ENCODE measurements around the gene LHX3.

LHX3 gene

DNA sequence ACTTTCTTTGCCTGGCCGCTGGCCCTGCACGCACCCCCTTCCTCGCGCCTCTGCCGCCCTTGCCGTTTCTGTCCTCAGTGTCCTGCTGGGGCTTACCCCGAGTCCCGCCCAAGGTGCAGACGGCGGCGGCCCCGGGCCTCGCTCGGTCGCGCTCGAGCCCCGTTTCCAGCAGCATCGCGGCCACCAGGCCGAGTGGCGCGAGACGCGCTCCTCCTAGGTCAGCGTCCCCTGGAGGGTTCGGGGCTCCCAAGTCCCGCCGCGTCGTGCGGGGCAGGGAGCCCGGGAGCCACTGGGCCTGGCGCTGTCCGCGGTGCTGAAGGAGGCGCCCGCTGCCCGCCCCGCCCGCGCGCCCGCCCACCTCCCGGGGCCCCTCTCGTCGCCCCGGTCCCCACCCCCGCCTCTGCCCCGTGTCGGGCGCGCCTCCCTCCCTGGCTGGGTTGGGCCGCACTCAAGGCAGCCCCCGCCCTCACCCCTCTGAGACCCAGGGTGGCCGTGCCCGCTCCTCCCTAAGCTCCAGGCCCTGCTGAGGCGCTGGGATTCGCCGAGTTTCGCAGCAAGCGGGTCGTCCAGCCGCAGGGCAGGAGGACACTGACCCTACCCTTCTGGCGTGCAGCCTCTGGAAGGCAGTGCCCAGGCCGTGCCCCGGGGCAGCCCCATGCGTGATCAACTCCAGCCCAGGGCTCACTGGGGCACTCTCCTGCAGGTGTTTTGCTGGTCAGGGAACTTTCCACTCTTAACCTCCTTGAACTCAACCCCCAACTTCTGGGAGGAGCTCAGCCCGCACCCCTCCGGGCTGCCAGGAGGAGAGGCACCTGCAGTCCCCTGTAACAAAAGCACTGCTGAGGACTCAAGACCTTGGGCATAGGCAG is at the start of gene LHX3:
Gene LHX3 (minus strand): TSS at position 291 of the 869 bp plus-strand sequence. CDS start 116 bp downstream, at position 175.
- no peak for FAIRE-seq

DNA sequence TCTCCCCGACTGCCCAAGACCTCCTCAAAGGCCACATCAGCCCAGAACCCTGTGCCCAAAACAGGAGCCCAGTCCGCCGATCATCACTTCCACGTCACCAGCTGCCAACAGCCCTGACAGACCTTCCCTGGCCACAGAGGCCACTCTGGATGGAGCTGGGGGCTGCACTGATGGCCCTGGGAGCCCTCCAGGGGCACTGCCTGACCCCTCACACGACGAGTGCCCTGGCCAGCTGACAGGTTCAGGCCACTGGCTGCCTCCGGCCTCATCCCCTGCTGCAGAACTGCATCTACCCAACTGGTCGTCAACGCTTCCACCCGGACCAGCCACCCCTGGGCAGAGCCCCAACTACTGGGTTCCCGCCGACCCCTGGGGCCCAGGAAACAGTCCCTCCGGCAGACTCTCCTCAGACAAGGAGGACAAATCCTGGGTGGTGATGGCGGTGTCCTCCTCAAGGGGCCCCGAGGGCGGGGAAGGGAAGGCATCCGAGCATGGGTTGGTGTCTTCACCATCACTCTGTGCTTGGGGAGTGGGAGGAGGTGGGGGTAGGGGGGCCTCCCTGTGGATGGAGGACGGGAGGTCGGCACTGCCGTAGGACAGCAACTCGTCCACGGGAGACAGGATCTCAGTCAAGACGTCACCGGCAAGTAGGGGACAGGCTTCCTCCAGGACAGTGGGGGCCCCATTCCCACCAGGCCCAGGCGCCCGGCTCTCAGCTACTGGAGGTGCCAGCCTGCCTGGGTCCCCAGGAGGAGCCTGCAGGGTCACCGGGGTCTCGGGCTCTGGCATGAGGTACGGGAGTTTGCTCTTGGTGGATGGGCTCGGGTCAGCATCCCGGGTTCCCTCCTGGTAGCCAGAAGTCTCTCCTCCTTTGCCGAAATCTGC is 48.6 kb upstream of the LHX3 start:
- FAIRE-seq: no peak

DNA sequence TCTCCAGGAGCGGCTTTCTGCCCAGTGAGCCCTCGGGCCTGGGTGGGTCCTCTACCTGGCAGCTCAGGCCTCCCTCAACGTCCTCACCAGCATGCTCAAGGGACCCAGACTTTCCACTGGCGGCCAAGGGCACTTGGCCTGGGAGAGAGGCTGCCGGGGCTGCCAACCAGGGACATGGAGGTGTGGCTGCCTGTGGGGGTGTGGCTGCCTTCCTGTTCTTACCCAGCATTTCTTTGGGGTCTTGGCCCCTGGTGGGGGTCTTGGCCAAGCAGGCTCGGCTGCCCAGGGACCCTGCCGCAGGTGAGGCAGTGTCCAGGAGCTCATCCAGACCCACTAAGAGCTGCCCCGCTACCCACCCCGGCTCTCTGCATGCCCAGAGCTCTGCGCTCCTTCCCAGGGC is 47.9 kb upstream of the LHX3 start:
- no peak for FAIRE-seq

DNA sequence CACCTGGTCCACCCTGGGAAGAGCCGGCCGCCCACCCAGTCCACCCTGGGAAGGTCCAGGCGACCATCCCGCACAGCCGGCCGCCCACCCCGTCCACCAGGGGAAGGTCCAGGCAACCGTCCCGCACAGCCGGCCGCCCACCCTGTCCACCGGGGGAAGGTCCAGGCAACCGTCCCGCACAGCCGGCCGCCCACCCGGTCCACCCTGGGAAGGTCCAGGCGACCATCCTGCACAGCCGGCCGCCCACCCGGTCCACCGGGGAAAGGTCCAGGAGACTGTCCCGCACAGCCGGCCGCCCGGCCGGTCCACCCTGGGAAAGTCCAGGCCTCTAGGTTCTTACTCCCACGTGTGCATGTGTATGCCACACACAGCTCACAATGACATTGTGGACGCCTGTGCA is 47.4 kb upstream of the LHX3 start:
- no peak for FAIRE-seq

DNA sequence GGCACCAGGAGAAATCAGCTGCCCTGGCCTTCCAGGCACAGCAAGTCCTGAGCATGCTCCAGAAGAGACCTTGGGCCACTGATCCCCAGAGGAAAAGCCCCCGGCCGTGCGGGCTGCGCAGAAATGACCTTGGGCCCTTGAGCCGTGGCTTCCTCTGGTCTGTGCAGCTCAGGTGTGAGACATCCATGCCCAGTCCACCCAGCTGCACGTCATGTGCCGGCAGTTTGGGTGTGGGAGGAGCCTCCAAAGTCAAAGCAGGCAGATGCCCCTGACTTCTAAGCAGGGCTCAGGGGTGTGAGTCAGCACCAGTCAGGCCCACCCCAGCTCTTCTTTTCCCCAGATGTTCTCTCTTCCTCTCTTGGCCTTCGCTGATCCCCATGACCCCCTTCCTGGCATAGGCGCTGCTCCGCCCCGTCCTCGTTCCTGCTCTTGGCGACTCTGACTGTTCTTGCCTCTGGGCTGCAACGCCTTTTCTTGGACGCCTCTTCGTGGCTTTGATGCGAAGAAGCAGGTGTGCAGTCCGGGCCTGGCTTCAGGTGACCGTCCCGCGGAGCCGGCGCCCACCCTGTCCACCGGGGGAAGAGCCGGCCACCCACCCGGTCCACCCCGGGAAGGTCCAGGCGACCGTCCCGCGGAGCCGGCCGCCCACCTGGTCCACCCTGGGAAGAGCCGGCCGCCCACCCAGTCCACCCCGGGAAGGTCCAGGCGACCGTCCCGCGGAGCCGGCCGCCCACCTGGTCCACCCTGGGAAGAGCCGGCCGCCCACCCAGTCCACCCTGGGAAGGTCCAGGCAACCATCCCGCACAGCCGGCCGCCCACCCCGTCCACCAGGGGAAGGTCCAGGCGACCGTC is 46.6 kb upstream of the LHX3 start:
- FAIRE-seq: no peak

DNA sequence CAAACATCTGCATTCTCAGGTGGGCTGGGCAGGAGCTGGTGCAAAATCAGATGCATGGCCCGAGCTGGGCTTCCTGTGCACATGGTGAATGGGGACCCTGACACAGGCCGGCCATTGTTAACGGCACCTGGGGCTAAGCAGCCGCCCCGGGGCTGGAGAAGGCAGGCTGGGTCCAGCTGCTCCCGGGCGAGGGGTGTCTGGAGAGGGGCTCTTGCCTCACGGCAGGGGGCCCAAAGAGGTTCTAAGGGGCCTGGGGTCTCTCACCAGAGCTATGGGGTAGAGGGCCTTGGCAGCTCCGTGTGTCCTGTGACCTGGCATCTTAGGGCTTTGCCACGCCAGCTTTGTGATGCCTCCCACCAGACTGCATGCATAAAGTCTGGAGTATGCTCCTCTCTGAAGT is 45.7 kb upstream of the LHX3 start:
- no peak for FAIRE-seq

DNA sequence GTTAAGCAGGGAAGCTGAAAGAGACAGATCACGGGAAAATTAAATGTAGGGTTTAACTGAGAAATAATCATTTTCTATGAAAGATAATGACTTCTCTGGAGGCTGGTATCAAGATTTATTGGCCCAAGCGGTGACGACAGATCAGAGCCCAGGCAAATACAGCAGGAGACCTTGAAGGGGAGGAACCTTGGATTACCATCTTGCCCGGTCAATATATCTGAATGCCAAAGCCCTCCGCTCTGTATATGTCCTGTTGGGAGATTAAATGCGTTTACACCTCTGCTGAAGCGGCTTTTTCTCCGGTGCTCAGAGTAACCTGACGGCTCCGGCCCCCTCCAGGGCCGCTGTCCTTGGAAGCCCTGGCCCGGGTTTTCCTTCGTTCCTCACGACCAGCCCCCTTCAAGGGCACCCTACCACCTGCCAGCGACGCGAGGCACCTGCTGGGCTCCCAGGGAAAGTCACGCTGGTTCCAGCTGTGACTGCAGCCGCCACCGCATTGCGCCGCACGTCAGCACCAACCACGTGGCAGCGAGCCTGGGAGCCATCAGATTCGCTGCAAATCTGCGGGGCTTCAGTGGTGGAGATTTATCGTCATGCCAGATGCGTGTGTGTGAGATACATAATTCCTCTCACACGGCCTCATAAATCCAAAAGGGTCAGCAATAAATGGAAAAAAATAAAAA is 45.1 kb upstream of the LHX3 start:
- FAIRE-seq: no peak

DNA sequence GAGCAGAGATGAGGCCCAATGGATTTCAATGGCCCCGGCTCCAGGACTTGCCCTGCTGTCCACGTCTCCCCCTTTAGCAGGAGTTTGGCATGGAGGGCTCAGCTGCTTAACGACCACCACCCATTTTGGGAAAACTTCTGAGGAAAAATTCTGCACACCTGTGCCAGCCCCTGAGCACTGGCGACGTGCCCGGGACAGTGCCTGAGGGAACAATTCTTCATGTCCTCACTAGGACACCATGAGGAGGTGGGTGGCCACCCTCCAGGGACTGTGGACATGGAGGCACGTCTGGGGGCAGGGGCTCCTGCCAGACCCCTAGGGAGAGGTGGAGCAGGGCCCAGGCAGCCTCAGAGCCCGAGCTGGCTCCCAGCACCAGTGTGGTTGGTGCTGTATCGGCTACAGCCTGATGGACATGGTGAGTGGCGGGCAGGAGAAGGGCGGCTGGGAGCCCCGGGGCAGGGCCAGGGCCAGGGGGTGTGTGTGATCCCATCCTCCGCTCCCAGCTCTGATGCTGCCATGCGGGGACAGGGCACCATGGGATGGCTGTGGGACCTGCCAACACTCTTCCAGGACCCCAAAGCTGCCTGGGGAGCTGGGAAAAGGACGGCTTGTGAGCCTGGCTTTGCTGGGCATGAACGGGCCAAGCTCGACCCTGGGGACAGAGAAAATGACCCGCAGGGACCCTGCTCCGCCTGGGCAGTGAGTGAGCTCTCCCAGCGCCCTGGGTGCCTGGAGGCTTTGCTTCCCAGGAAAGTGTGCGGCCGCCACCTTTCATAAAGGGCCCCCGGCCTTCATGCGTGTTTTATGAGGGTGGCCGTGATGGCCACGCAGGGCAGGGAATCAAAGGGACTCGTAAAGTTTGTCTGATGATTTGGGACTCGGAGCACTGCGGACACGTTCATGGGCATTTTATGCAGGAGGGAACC is 44.3 kb upstream of the LHX3 start:
- FAIRE-seq: no peak

DNA sequence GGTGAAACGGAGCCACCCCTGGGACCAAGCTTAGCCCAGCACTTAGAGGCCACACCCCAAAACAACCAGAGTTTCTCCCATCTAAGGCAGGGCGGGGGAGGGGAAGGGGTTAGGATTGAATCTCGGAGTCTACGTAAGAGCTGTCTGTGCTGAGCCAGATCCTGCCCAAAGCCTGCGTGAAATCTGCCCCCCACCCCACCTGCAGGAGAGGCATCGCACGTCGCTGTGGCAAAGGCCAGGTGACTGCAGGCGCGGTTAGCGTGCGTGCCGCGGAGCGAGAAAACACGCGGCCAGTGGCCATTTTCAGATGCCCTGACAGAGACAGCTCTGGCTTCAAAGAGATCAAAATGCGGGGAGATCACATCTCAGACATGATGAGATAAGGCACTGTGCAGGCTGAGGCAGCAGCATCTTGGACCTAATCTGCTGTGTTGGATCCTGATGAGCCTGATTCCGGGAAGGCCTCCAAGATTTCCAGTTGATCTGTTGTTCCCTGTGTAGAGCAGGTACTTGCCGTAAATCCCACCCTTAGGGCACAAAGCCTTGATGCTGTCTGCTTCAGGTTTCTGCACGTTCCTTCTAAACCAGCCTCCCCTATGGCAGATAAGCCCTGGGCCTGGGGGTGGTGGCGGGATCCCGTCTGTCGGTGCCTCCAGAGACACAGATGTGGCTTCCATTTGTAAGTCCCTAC is 43.2 kb upstream of the LHX3 start:
- FAIRE-seq: no peak

DNA sequence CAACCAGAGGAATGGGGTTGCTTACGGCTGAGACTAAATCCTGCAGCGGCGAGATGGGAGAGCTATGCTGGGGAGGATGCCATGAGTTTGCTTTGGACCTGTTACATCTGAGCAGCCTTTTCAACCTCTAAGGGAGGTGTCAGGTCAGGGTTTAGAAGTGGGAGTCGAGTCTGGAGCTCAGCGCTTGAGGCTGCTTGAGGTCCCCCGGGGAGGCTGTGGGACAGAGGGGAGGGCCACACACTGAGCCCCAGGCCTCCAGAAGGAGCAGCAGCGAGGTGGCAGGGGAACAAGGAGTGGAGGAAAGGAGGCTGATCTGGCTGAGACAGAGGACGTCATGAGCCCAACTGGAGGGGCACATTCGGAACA is 42.6 kb upstream of the LHX3 start:
- FAIRE-seq: no peak

DNA sequence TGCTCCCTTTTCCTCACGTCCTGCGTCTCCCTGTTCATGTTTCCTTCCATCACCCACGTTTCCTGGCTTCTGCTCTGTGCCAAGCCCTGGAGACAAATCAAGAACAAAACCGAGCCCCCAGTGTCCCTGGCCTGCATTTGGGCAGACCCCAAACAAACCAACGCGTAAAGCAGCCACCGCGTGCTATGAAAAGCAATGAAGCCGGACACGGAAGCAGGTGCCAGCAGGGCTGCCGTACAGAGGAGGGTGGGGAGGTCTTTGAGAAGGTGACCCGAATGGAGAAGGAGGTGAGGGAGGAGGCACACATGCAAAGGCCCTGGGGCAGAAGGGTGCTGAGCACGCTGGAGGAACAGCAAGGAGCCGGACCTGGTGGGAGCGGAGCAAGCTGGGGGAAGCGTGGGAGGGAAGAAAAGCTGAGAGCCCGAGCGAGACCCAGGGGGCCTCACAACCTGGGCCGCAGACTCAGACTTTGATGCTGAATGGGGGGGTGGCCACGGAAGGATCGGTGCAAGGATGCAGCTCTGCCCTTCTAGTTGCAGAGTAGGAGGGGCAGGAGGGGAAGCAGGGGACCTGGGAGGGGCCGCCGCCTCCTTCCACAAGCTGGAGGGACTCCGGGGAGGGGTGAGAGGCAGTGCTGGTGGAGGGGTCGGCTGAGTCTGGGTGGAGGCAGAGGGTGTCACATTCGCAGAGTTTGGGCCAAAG is 42.1 kb upstream of the LHX3 start:
- no peak for FAIRE-seq

DNA sequence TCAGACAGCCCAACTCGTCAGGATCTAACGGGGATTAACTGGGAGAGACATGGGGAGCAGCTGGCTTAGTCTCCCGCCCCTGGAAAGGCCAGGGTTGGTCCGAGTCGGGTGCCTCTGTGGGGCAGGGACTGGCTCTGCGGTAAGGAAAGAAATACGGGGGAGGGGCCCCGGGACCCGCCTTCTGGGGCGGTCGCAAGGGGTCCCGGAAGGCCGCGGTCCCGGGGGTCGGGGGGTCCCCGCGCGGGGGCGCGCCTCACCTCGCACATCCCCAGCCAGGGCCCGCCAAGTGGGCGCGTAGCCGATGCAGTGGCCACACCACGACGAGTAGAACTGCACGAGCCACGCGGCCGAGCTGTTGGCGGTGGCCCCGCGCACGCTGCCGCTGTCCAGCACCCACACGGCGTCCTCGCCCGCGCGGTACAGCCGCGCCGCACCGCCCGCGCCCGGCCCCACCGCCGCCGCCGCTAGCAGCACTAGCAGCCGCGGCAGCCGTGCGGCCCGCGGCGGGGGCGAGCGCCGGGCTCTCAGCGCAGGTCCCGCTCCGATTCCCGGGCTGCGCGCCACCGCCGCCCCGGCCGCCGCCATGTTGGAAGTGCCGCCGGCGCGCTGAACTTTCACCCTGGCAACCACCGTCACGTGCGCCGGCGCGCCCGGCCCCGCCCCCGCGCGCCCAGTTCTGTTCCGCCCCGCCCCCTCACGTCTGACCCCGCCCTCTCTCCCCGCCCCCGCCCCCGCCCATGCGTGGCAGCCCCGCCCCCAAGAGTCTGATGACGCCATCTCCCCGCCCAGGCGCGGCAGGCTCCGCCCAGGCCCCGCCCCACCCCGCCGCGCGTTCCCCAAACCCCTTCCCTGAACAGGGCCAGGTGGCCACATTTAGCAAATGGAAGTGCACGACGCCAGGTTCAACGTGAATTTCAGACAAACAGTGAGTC is 40.6 kb upstream of the LHX3 start, which contains the start of gene QSOX2:
Gene QSOX2 (minus strand): TSS at position 594 of the 932 bp plus-strand sequence. CDS start 9 bp downstream, at position 585.
- FAIRE-seq: no peak

DNA sequence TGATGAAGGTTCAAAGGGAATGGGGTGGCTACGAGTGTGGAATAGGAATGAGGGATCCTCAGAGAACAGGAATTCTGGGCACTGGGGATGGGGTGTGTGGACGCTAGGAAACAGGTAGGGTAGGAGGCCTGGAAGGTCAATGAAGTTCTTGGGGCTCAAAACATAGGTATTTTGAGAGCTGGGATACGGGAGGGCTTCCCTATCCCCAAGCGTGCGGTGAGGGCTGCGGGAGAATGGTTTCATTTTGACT is 40.0 kb upstream of the LHX3 start:
- FAIRE-seq: no peak

DNA sequence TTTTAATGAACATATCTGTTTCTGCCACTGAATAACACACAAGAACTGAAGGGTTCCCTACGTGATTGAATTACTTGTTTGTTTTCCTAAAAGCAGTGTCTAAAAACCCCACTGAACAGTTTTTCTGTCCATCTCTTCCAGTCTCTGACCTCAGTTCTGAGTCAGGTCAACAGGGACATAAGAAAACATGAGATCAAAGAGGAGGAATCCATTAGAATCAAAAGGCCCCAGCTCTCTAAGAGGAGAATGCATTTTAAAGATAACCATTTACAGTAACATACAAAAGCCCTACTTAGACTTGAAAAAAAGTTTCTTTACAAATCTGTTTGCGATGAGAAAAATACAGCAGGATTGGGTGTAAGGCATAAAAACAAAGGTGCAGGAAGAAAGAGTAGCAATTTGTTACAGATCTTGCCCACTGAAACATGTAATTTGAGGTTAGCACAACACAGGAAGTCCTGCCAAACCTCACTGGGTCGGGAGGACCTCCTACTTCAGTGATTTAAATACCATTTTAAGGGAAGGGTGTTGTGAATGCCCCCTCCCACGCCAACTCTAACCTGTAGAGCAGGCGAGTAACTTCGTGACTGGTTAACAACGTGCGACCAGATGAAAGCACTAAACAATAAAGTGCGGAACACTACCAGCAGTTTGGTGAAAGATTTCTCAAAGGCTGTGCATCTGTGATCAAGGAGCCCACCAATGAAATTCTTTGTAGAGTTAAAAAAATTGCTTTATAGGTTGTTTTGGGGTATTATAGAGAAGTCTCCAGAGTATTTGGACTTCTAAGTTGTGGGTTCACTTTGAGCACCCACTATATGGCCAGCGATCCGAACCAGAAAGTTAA is 39.4 kb upstream of the LHX3 start:
- FAIRE-seq: no peak

DNA sequence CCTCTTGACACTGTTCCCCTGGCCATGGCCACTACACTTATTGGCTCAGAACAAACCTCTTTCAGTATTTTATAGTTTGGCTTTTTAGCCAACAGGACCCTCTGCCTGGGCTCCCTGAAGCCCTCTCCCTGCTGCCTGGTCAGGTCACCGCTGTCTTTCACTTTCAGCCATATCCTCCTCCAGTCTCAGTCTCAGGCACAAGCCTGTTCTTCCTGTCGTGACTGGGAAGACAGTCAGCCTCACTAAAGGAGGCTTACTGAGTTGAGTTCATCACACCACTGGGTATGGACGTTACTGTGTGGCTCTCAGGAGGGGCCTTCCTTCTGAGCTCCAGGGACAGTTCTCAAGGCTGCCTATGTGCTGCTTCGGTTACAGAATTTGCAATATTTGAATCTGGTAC is 38.7 kb upstream of the LHX3 start:
- no peak for FAIRE-seq

DNA sequence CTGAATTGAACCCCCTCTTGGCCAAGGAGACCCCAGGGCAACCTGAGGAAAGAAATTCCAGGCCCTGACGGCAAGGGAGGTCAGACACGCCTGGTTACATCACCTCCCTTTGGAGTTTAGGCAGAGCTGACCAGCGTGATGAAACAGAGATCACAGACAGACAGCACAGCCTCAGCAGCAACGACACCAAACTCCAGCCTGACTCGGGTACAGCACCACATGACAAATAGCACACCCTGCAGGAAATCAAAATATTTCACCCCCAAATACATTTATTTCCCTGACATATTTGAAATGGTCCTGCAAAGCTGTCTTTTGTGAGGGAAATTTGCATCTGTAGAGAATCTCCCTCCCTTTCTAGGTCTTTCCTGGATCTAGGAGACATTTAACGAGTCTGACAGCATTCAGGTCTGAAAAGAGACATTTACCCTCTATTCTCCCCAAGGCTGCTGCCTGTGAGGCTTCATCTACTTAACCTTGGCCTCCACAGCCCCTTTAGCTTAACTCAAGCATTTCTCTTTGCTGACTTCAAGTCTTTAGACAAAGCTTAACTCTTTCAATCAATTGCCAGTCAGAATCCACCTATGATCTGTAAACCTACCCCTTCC is 38.1 kb upstream of the LHX3 start:
- FAIRE-seq: no peak

DNA sequence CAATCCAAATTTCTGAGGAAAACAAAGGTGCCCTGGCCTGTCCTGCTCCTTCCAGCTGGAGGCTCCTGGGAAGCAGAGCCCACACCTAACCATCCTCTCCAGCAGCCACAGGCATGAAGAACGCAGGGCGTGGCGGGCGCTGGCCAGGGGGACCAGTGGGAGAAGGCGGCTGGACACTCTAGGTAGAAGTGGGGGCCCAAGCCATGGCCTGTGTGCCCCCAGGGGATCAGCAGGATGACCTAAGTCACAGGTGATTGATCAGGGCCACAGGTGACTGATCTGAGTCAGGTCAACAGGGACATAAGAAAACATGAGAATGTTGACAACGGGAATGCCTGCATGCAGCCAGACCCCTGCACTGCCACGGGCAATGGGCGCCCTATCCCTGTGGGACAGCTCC is 37.3 kb upstream of the LHX3 start:
- FAIRE-seq: no peak

DNA sequence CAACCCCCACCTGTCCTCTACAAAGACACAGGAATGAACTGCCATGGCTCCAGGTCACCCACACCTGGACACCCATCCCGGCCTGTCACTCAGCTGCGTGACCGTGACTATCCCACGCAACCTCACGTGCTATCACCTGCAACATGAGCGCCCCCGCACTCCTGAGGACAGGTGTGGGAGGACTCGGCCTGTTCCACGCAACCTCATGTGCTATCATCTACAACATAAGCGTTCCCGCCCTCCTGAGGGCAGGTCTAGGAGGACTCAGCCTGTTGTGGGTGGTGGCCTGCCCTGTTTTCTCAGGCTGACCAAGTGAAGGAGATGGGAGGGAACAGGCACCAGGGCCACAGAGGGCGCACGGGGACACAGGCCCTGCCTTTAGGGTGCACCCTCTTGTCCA is 36.6 kb upstream of the LHX3 start:
- FAIRE-seq: no peak
